GM18909 (cell line): Measurements from ENCODE around the gene GAS1.

Experiments
- ATAC-seq: cut with Tn5 transposase; IDR thresholded peaks from one replicate; pipeline ENCODE4 v1.9.1; 2021; ENCODE audit warnings: mild to moderate bottlenecking; ENCODE audit not compliant: unreplicated experiment, poor library complexity

GAS1 gene

DNA sequence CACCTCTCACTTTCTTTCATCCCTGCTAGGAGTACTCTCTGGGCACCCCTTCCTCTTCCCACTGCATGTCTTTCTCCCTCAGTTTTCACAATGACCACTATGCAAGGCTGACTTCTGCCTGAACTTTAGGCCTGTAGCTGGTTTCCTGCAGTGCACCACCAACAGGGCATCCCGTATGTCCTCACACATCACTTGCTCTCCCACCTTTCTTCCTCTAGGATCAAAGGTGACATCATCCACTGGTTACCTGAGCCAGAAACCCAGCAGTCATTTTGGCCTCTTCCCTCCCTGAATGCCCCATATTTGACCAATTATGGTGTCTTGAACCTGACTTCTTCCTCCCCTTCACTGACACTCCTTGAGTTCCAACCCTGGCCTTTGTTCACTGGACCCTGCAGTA lies 8.5 kb downstream of the GAS1 start:
- ATAC-seq: no peak

DNA sequence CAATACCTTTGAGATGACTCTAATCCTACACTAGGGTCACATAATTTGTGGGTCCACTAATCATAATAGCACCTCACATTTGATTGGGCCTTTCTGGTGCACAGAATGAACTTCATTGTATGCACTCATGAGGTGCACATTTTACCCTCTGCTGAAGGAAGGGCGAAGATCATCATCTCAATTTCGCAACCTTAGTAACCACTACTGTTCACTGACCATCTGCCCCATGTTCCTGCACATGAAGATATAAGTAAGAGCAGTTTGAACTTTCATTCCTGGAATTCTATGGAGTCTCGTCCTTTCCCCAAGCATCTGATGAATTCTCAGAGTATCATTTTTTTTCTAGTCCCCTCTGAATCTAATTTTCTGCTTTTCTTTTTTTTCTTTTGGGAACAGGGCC lies 21.2 kb downstream of the GAS1 start:
- ATAC-seq: no peak

DNA sequence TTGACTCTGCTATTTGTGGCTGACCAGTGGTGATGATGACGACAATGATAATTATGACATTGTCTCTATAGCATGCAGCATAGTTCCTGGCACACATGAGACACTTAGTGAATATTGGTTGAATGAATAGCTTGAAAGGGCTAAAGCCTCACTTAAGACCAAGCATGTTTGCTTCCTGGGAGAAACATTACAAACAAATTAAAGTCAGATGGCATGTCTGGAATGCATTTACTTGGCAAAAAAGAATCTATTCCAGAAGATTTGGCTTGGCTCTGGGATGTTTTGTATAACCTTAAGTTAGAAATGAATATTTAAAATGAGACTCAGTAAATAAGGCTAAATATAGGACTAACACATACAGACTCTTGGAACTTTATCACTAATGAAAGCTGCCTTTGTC lies 21.6 kb downstream of the GAS1 start:
- no peak for ATAC-seq

DNA sequence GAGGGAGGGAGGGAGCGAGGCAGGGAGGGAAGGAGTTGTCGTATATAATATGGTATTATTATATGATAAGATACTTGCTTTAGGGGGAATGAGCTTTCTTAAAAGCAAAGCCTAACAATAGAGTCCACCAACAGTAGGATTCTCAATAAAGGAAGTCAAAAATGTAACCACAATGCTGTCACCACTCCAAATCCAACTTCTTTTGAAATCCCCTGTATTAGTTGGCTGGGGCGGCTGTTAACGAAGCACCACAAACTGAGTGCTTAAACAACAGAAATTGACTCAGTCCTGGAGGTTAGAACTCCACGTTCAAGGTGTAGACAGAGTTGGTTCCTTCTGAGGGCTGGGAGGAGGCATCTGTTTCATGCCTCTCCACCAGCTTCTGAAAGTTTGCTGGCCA lies 23.1 kb downstream of the GAS1 start:
- no peak for ATAC-seq

DNA sequence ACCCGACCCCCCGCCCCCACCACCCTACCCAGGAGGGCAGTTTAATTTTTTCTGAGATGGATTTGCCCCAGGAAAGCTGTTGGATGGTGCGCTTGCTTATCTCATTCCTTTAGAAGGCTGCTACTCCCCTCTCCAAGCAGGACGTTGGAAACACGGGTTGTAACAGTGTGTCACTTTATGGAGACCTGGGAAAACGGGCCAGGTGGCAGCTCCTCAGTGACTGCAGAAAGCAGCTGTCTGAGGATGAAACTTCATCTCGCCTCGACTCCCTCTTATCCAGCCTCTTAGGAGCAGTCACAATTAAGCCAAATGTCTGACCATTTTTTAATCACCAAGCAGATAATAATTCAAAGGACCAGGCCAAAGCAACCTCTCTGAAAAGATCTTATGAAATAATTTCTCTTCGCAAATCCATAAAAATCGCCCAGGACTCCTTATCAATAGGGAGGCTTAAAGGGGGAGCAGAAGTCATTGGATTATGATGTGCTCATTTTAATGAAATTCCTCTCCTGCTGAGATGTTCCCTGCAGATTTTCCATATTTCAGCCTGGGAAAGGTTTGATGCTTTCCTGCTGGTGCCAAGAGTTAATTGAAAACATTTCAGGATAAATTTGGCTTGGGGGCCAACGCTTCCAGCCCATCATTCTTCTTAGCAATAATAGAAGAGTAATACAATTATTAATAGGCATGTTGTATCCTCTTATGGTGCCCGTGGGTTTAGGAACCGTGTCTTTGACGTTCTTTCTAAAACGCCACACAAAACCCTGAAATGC lies 26.0 kb downstream of the GAS1 start:
- ATAC-seq: no peak

DNA sequence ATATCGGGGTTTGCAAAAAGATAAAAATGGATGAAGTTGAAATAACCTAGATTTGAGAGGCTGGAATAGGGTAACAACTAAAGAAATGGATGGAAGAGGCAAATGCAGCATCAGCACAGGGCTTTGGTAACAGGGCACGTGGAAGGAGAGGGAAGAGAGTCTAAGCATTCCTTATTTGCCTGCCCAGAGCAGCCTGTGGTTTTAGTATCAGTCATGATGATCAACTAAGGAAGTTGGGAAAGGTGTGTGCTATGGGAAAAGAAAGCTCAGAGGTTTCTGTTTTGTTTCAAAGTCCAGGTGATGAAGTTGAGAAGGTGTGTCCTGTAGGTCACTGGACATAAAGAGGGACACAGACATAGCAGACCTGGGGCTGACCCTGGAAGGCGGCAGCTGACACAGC lies 28.8 kb downstream of the GAS1 start:
- ATAC-seq: no peak

DNA sequence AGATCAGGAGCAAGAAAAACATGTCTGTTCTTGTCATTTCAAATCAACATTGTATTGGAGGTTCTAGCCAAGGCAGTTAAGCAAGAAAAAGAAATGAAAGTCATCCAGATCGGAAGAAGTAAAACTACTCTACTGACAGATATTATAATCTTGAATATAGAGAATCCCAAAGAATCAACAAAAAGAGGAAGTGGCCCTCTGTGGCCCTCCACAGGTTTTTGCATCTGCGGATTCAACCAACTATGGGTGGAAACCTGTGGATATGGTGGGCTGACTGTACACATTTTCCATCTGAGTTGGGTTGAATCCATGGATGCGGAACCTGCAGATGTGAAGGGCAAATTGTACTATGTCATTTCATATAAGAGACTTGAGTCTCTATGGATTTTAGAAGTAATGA lies 35.1 kb downstream of the GAS1 start:
- no peak for ATAC-seq

DNA sequence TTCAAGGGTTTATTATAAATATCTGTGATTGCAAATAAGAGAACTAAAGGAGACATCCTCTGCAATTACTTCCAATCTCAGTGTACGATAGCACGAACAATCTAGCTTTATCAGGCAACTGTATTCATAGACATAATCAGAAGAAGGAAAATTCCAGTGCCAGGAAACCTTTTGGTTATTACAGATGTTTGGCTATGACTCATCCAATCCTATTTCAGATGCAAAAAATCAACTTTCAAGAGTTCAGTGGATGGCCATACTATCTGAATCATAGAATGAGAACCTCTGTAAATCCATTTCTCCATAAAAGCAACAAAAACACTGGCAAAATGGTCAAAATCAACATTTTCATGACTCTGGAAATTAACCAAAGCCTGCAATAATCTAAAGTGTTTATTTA lies 37.9 kb downstream of the GAS1 start:
- ATAC-seq: no peak

DNA sequence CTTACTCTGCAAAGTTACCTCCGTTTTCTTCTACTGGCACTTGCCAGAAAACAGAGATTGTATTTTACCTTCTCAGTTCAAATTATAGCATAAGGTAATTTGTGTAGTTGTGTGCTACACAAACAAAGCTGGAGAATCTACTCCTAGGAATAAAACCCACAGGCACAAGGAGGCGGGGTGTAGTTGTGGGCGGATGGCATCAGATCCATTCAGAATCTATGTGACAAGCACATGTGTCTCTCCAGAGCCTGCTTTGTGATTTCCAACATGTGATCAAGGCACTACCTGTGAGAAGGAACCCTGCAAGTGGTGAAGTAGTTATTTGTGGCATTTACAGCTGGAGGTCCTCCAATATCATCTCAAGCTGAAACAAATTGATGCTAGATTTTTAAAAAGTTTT lies 39.0 kb downstream of the GAS1 start:
- no peak for ATAC-seq

DNA sequence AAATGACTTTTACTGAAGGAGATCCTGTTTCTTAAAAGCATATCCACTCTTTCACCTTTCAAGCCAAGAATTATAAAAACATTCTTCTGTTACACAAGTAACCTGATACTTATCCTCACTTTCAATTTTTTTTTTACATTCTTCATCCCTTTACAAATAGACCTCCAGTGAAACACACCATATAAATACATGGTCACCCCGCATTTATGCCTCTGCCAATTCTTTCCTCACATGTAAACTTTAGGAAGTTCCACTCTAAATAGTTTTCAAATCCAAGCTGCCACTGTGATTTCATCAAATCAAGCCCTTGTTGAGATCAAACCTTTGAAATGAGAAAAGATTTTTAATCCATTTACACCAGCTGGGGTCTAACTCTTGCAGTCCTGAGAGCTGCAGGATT lies 40.0 kb downstream of the GAS1 start:
- ATAC-seq: no peak

DNA sequence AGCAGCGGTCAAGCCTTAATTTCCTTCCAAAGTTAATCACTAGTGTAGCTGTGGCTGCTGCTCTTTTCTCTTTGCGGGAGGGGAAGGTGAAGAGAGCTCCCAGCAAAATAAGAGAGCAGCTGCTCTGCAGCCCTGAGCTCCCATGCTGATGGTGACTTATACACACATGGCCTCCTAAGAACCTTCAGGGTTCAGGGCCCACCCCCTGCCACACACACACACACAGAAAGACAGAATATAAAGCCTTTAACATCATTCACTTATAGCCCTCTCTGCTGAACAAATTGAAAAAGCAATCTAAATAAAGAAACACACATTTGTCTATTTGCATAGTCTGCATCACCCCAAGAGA lies 43.6 kb downstream of the GAS1 start:
- no peak for ATAC-seq

DNA sequence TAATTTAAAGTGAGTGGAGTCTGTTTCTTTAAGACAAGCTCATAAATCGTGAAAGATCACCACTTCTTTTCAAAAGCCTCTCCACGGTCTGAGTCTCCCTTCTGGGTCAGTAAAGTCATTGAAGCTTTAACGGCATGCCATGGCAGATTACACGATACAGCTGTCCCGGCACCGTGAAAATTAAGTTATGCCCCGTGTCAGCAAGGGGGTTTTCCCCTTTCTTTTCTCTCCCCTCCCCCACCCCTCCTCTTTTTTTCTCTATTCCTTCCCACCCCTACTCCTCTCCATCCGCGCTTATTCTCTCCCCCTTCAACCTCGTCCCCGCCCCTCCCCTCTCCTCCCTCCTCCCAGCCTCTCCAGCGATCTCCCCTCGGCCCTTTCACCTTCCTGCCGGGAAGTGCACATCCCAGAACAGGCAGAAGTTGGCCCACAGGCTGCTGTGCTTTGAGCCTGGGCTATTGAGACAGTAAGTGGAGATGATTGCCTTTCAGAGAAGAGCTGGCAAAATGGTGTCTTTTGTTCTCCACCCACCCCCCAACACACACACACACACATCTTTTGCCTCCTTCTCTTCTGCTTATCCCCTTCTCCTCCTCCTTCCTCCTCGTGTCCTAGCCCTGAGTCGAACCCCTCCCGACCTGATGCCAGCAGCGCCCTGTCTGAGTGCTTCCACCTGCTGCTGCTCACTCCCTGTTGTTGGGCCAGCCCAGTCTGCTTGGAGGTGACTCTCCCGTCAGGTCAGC lies 44.1 kb downstream of the GAS1 start:
- ATAC-seq: no peak

DNA sequence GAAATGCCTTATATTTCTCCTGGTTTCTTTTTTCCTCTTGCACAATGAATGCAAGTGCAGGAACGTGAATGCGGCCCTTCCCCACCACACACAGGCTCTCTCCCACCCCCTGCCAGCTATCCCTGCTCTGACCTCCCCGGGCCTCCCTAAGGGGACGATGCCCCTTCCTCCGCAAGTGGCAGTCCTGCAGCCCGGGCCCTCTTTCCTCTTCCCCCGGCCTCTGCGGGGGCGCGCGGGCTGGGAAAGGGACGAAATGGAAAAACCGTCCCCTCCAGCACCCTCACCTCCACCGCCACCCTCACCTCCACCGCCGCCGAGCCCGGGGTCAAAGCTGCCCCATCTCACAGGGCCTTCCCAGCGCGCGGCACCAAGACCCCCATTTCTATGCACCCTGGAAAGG lies 44.7 kb downstream of the GAS1 start:
- no peak for ATAC-seq

DNA sequence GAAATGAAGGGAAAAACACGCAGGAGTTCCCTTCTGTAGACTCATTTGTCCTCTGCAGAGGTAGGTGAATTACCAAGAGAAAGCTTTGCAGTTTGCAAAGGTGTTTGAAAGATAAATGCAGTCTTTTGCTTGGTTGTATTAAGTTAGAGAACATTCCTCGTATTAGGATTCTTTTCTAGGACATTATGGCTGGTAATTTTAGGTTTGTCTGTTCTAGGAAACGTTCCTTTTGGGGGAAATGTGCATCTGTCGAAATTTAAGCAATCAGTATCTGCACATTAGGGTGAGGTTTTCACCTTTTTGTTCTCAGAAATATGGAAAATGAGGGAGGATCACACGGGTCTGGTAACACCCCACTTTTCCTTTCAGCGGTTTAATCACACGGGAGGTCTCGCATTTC lies 45.1 kb downstream of the GAS1 start:
- no peak for ATAC-seq

DNA sequence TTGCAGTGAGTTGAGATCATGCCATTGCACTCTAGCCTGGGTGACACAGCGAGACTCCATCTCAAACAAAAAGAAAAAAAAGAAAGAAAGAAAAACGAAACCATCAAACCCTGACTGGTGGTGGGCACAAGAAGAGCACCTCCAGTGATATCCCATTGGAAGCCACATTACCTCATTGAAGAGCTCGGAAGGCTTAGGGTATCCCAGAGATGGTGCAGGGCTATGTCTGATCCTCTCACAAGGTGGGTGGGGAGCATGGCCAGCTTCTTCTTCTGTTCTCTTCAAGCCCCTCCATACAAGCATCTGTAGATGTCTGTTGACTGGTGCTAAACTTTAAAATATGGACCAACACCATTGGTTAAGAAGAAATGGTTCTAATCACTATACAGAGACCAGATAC lies 45.8 kb downstream of the GAS1 start:
- ATAC-seq: no peak
